ENCODE measurements around the gene NDUFA11. TPM values are rescaled to one million over a fixed set of nuclear protein-coding genes. Genes with fewer than 3 reads are reported as not detected.

The NDUFA11 gene
- total RNA-seq, 4 donors from 2014 or later, result 123 to 215 (median 163) TPM

DNA sequence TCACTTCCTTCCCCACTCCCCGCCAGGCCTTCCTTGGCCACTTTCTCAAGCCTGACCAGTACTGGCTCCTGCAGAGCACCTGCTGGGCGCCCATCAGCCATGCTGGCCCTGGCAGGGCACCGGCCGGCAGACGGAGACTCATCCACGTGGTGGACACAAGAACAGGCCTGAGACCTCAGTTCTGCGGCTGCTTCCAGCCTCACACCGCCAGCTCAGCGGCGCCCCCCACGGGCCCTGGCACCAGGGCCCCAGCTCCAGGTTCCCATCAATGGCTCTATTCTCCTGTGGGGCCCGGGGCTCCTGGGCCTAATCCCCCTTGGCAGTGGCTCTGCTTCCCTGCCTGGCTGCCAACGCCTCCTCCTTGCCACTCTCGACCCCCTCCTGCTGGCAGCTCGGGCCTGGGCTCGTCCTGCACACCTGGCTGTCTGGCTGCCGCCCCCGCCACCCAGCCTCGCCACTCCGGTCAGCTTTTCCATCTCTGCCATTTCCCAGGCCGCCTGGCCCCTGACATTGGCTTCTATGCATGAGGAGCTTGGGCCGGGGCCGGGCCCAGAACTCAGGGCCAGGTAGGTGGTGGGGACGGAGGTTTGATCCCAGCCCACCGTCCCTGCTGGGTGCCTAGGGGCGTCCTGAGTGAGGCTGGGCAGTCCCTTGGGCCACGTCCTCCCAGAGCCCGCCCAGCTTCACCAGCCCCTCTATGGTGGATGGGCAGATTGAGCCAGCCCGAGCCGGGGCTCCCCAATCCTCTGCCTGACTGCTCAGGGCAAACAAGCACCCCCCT, 6.2 kb downstream of the NDUFA11 start:
- WGBS, 2 donors, result 79 to 88% methylated on average over 23 to 26 of the region's 30 CpGs
- TF ChIP-seq POLR2A (IDR thresholded peaks at IDR 0.05) (no peak), CTCF (IDR thresholded peaks at IDR 0.05) (no peak)
- no peak overlapping the region for H3K4me3 ChIP-seq (ENCODE audit: low read depth, poor library complexity, severe bottlenecking)
- intact Hi-C loops (cut with DNase I; ENCODE audit: low total_unique reads), result no loop called here
- no peak for DNase-seq (ENCODE audit: low spot score in 2 of 2)

GRCh38 chr19:5896365-5897076, 7.1 kb downstream of the NDUFA11 start:
- TF ChIP-seq CTCF (IDR thresholded peaks at IDR 0.05) (no peak), POLR2A (IDR thresholded peaks at IDR 0.05) (no peak)
- no peak for DNase-seq (ENCODE audit: low spot score in 2 of 2)
- 87 to 88% methylated on average over 29 of the region's 29 CpGs for WGBS, 2 donors
- no peak overlapping the region for H3K4me3 ChIP-seq (ENCODE audit: low read depth, poor library complexity, severe bottlenecking)
- intact Hi-C loops (cut with DNase I; ENCODE audit: low total_unique reads), result no loop called here

GRCh38 chr19:5895890-5896289, 7.7 kb downstream of the NDUFA11 start:
- TF ChIP-seq CTCF (IDR thresholded peaks at IDR 0.05) (no peak), POLR2A (IDR thresholded peaks at IDR 0.05) (no peak)
- intact Hi-C loops (cut with DNase I; ENCODE audit: low total_unique reads), result no loop called here
- WGBS, 2 donors, result 91% methylated on average over 8 of the region's 8 CpGs
- H3K4me3 ChIP-seq (ENCODE audit: low read depth, poor library complexity, severe bottlenecking), result no peak overlapping the region
- no peak for DNase-seq (ENCODE audit: low spot score in 2 of 2)

DNA sequence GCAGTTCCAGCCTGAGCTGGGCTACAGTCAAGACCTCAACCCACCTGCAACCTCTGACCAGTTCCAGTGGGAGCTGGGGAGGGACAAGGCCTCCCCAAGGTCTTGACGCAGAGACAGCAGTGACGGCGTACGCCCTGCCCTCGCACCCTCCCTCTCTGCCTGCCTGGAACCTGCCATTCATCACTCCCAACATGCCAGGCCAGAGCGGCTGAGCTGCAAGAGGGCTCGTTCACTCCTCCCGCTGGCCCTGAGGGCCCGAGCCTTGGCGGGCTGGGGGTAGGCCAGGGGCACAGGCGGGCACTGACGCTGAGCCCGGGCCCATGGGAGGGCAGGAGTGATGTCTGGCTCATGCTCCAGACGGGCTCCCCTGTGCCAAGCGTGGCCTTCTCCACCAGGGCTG, 8.2 kb downstream of the NDUFA11 start:
- H3K4me3 ChIP-seq (ENCODE audit: low read depth, poor library complexity, severe bottlenecking), result no peak overlapping the region
- WGBS, 2 donors, result 73 to 75% methylated on average over 13 to 14 of the region's 15 CpGs
- TF ChIP-seq CTCF (IDR thresholded peaks at IDR 0.05) (no peak), POLR2A (IDR thresholded peaks at IDR 0.05) (no peak)
- no peak for DNase-seq (ENCODE audit: low spot score in 2 of 2)
- intact Hi-C loops (cut with DNase I; ENCODE audit: low total_unique reads), result no loop called here

- H3K4me3 ChIP-seq (ENCODE audit: low read depth, poor library complexity, severe bottlenecking), result no peak overlapping the region
- intact Hi-C loops (cut with DNase I; ENCODE audit: low total_unique reads), result no loop called here
- 59 to 62% methylated on average over 8 to 22 of the region's 28 CpGs for WGBS, 2 donors
- DNase-seq (ENCODE audit: low spot score in 2 of 2), result no peak
- TF ChIP-seq CTCF (IDR thresholded peaks at IDR 0.05) (no peak), POLR2A (IDR thresholded peaks at IDR 0.05) (no peak)
Measured at GRCh38 chr19:5894704-5895349, 8.8 kb downstream of the NDUFA11 start.

All from lower leg skin (tissue), 4 donors.